ENCODE measurements around the gene TTC7B. TPM values are rescaled to one million over a fixed set of nuclear protein-coding genes. Genes with fewer than 3 reads are reported as not detected.

TTC7B gene
- total RNA-seq, 4 donors from 2014 or later: 19.1 to 87.6 (median 22.1) TPM

DNA sequence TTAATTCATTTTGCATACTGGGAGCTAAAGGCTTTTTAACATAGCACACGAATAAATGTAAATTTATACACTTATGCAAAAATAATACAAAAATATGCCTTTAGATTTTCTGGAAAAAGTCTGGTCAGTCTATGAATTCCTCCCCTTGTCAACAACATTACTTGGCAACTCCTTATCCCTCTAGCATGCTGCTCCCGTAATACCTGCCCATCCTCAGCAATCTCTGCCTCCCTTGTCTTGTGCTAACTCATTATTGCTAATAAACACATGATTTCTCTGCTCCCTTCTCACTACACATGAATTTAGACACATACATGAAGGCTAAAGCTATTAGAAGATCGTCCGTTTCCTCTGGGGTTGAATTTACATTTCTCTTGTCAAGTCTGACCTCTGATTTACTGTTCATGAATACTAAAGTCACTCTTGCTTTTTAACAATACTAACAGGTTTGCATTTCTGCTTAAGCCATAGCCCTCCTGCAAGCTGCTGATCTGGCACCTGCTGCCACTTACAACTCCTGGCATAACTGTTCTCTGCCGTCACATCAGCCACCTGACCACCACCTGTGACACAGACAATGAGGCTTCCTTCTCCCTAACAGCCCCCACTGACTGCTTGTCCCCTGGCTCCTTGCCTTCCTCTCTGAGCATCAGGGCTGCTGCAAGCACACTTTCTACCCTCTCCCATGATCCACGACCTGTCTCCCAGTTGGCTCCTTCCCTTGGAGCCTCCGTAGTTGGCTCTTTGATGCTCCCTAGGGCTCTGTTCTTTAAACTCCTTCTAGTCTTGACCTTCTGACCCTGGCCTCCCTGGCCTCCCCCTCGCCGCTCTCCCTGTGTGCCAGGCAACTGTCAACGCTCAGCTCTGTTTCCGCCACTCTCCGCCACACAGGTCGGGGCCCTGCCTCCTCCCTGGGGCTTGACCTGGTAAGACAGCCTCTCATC is 241.8 kb downstream of the TTC7B start:
- intact Hi-C loops (cut with DNase I): no loop called here
- no peaks in the 10 kb centered on the region for H3K4me1 ChIP-seq
- no peaks in the 10 kb centered on the region for H3K27me3 ChIP-seq
- no peak for DNase-seq
- no peak overlapping the region for H3K27ac ChIP-seq
- no peaks in the 10 kb centered on the region for H3K9me3 ChIP-seq
- H3K36me3 ChIP-seq: peaks cover 0 to 3% of the 10 kb centered on the region in 2 donors
- 89 to 90% methylated on average over 13 of the region's 13 CpGs for WGBS, 2 donors
- TF ChIP-seq, protein P1, sequence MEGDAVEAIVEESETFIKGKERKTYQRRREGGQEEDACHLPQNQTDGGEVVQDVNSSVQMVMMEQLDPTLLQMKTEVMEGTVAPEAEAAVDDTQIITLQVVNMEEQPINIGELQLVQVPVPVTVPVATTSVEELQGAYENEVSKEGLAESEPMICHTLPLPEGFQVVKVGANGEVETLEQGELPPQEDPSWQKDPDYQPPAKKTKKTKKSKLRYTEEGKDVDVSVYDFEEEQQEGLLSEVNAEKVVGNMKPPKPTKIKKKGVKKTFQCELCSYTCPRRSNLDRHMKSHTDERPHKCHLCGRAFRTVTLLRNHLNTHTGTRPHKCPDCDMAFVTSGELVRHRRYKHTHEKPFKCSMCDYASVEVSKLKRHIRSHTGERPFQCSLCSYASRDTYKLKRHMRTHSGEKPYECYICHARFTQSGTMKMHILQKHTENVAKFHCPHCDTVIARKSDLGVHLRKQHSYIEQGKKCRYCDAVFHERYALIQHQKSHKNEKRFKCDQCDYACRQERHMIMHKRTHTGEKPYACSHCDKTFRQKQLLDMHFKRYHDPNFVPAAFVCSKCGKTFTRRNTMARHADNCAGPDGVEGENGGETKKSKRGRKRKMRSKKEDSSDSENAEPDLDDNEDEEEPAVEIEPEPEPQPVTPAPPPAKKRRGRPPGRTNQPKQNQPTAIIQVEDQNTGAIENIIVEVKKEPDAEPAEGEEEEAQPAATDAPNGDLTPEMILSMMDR (IDR thresholded peaks at IDR 0.05): no peak
- no peak for TF ChIP-seq POLR2A (IDR thresholded peaks at IDR 0.05)
- no peak overlapping the region for H3K4me3 ChIP-seq (replicated peaks in 1 of 3)

- Histone ChIP-seq H3K27me3 (no peaks in the 10 kb centered on the region), H3K36me3 (peaks cover 0 to 3% of the 10 kb centered on the region in 2 donors), H3K4me1 (no peaks in the 10 kb centered on the region), H3K9me3 (no peaks in the 10 kb centered on the region), H3K27ac (no peak overlapping the region), H3K4me3 (replicated peaks in 1 of 3) (no peak overlapping the region)
- DNase-seq: no peak
- 92 to 94% methylated on average over 29 of the region's 29 CpGs for WGBS, 2 donors
- TF ChIP-seq, protein P1 (IDR thresholded peaks at IDR 0.05): no peak
- no peak for TF ChIP-seq POLR2A (IDR thresholded peaks at IDR 0.05)
- intact Hi-C loops (cut with DNase I): no loop called here
Measured at GRCh38 chr14:90573385-90574105, 242.7 kb downstream of the TTC7B start.

- WGBS, 2 donors: 92 to 95% methylated on average over 11 of the region's 11 CpGs
- H3K4me3 ChIP-seq (replicated peaks in 1 of 3): no peak overlapping the region
- DNase-seq: no peak
- H3K4me1 ChIP-seq: no peaks in the 10 kb centered on the region
- no peak overlapping the region for H3K27ac ChIP-seq
- H3K27me3 ChIP-seq: no peaks in the 10 kb centered on the region
- no peaks in the 10 kb centered on the region for H3K9me3 ChIP-seq
- TF ChIP-seq, protein P1 (IDR thresholded peaks at IDR 0.05): no peak
- TF ChIP-seq POLR2A (IDR thresholded peaks at IDR 0.05): no peak
- H3K36me3 ChIP-seq: no peaks in the 10 kb centered on the region
- intact Hi-C loops (cut with DNase I): no loop called here
Measured at GRCh38 chr14:90572441-90573150, 243.6 kb downstream of the TTC7B start.

- intact Hi-C loops (cut with DNase I): no loop called here
- H3K27ac ChIP-seq: no peak overlapping the region
- H3K9me3 ChIP-seq: no peaks in the 10 kb centered on the region
- no peaks in the 10 kb centered on the region for H3K27me3 ChIP-seq
- 94% methylated on average over 13 of the region's 13 CpGs for WGBS, 2 donors
- H3K36me3 ChIP-seq: no peaks in the 10 kb centered on the region
- TF ChIP-seq, protein P1 (IDR thresholded peaks at IDR 0.05): no peak
- TF ChIP-seq POLR2A (IDR thresholded peaks at IDR 0.05): no peak
- H3K4me3 ChIP-seq (replicated peaks in 1 of 3): no peak overlapping the region
- H3K4me1 ChIP-seq: no peaks in the 10 kb centered on the region
- DNase-seq: no peak
Measured at GRCh38 chr14:90571149-90571947, 244.9 kb downstream of the TTC7B start.
